HAP-1 (cell line): ENCODE measurements around the gene PKP3.
"Not testable (repeated sequence)": the region's sequence is repeated elsewhere in the genome, so short reads cannot be mapped to it uniquely, and the experiment has no call there.

Source experiments
- DNase-seq, 2 experiments: peaks; one replicate each; pipeline ENCODE4 v3.0.0-alpha.2; 2016 to 2020; ENCODE audit warnings: low spot score in 2 of 2
- H3K27me3 ChIP-seq: fragments of 250-450 bp; sonication (Bioruptor Pico); 2 replicates; pipeline ENCODE4 v1.5.1; 2020; ENCODE audit warnings: low read depth, mild to moderate bottlenecking, moderate library complexity
- H3K36me3 ChIP-seq: fragments of 250-450 bp; sonication (Bioruptor Pico); replicated peaks from 2 replicates; pipeline ENCODE4 v1.5.1; 2020; ENCODE audit warnings: mild to moderate bottlenecking
- H3K4me1 ChIP-seq: fragments of 250-450 bp; sonication (Bioruptor Pico); 2 replicates; pipeline ENCODE4 v1.5.1; 2020; ENCODE audit warnings: mild to moderate bottlenecking
- H3K4me3 ChIP-seq: fragments of 250-450 bp; sonication (Bioruptor Pico); 2 replicates; pipeline ENCODE4 v1.5.1; 2020; ENCODE audit warnings: mild to moderate bottlenecking, moderate library complexity
- H3K9me3 ChIP-seq: fragments of 250-450 bp; sonication (Bioruptor Pico); 2 replicates; pipeline ENCODE4 v1.5.1; 2020; ENCODE audit warnings: mild to moderate bottlenecking, moderate library complexity
- in situ Hi-C: fragments of 300-500 bp; cut with MboI; formaldehyde crosslinking; loops from 3 replicates; pipeline ENCODE4 v1.14.3; 2020; ENCODE audit warnings: low sequenced_read_pairs, inconsistent platforms, mixed read lengths

PKP3 gene

GRCh38 chr11:420054-420910 is 26.3 kb downstream of the PKP3 start:
- Histone ChIP-seq H3K9me3 (no peaks in the 10 kb centered on the region; the same call in 1 of the 2 replicates), H3K36me3 (no peaks in the 10 kb centered on the region), H3K4me1 (no peaks in the 10 kb centered on the region), H3K27me3 (peaks cover 27% of the 10 kb centered on the region), H3K4me3 (no peak overlapping the region)
- in situ Hi-C loops, result no loop called here
- DNase-seq, result no peak

GRCh38 chr11:420911-421321 is 26.9 kb downstream of the PKP3 start:
- in situ Hi-C loops, result no loop called here
- Histone ChIP-seq H3K4me3 (no peak overlapping the region), H3K9me3 (no peaks in the 10 kb centered on the region; the same call in 1 of the 2 replicates), H3K27me3 (peaks cover 20% of the 10 kb centered on the region), H3K36me3 (no peaks in the 10 kb centered on the region), H3K4me1 (no peaks in the 10 kb centered on the region)
- DNase-seq, result no peak

- Histone ChIP-seq H3K4me1 (no peaks in the 10 kb centered on the region), H3K4me3 (no peak overlapping the region), H3K9me3 (no peaks in the 10 kb centered on the region; the same call in 1 of the 2 replicates), H3K36me3 (no peaks in the 10 kb centered on the region), H3K27me3 (peaks cover 8% of the 10 kb centered on the region)
- DNase-seq, result no peak
- in situ Hi-C loops, result no loop called here
Observed at GRCh38 chr11:422249-422656, 28.2 kb downstream of the PKP3 start.

- no peak for DNase-seq
- Histone ChIP-seq H3K27me3 (no peaks in the 10 kb centered on the region), H3K4me1 (no peaks in the 10 kb centered on the region), H3K9me3 (no peaks in the 10 kb centered on the region; the same call in 1 of the 2 replicates), H3K36me3 (no peaks in the 10 kb centered on the region), H3K4me3 (no peak overlapping the region)
- in situ Hi-C loops, result no loop called here
Observed at GRCh38 chr11:424232-424631, 30.2 kb downstream of the PKP3 start.

- H3K9me3 ChIP-seq, in situ Hi-C loops, H3K4me1 ChIP-seq, DNase-seq, H3K36me3 ChIP-seq, H3K27me3 ChIP-seq, H3K4me3 ChIP-seq: not testable (repeated sequence)
Observed at GRCh38 chr11:424766-425165, 30.8 kb downstream of the PKP3 start.

- Histone ChIP-seq H3K4me3 (no peak overlapping the region), H3K36me3 (no peaks in the 10 kb centered on the region)
- in situ Hi-C loops, result no loop called here
Observed at GRCh38 chr11:425301-425700, 31.3 kb downstream of the PKP3 start.

GRCh38 chr11:426851-427250 is 32.8 kb downstream of the PKP3 start:
- H3K9me3 ChIP-seq, result no peaks in the 10 kb centered on the region; the same call in 1 of the 2 replicates
- no peaks in the 10 kb centered on the region for H3K4me1 ChIP-seq
- DNase-seq, result no peak
- no peaks in the 10 kb centered on the region for H3K36me3 ChIP-seq
- no peaks in the 10 kb centered on the region for H3K27me3 ChIP-seq
- H3K4me3 ChIP-seq, result no peak overlapping the region
- in situ Hi-C loops, result no loop called here

More at GRCh38 chr11:425301-425700, 31.3 kb downstream of the PKP3 start:
- no peaks in the 10 kb centered on the region for H3K4me1 ChIP-seq
- DNase-seq, result no peak
- H3K9me3 ChIP-seq, result no peaks in the 10 kb centered on the region; the same call in 1 of the 2 replicates
- H3K27me3 ChIP-seq, result no peaks in the 10 kb centered on the region

GRCh38 chr11:428295-428694 is 34.3 kb downstream of the PKP3 start:
- Histone ChIP-seq H3K4me1 (no peaks in the 10 kb centered on the region), H3K36me3 (no peaks in the 10 kb centered on the region), H3K4me3 (no peak overlapping the region), H3K9me3 (no peaks in the 10 kb centered on the region; the same call in 1 of the 2 replicates), H3K27me3 (no peaks in the 10 kb centered on the region)
- in situ Hi-C loops, result no loop called here
- DNase-seq, result no peak

GRCh38 chr11:429391-429790 is 35.4 kb downstream of the PKP3 start:
- no peak for DNase-seq
- no peaks in the 10 kb centered on the region for H3K4me1 ChIP-seq
- H3K9me3 ChIP-seq, result no peaks in the 10 kb centered on the region; the same call in 1 of the 2 replicates
- H3K36me3 ChIP-seq, result no peaks in the 10 kb centered on the region
- no peaks in the 10 kb centered on the region for H3K27me3 ChIP-seq
- in situ Hi-C loops, result no loop called here
- H3K4me3 ChIP-seq, result no peak overlapping the region

- in situ Hi-C loops, result no loop called here
- Histone ChIP-seq H3K9me3 (no peaks in the 10 kb centered on the region), H3K36me3 (no peaks in the 10 kb centered on the region), H3K4me3 (no peak overlapping the region), H3K4me1 (no peaks in the 10 kb centered on the region), H3K27me3 (no peaks in the 10 kb centered on the region)
- DNase-seq, result no peak
Observed at GRCh38 chr11:429931-430456, 36.0 kb downstream of the PKP3 start.

- DNase-seq, result no peak
- in situ Hi-C loops, result no loop called here
Observed at GRCh38 chr11:431921-432320, 37.9 kb downstream of the PKP3 start.

GRCh38 chr11:432501-433100 is 38.6 kb downstream of the PKP3 start:
- Histone ChIP-seq H3K9me3 (0 out of 2 replicates have a peak, but pooled peaks cover 5% of the 10 kb centered on the region), H3K4me3 (no peak overlapping the region), H3K36me3 (no peaks in the 10 kb centered on the region), H3K4me1 (no peaks in the 10 kb centered on the region), H3K27me3 (no peaks in the 10 kb centered on the region)
- in situ Hi-C loops, result no loop called here
- no peak for DNase-seq

More at GRCh38 chr11:431921-432320, 37.9 kb downstream of the PKP3 start:
- Histone ChIP-seq H3K9me3 (no peaks in the 10 kb centered on the region), H3K36me3 (no peaks in the 10 kb centered on the region), H3K4me3 (no peak overlapping the region), H3K4me1 (no peaks in the 10 kb centered on the region), H3K27me3 (no peaks in the 10 kb centered on the region)

- H3K4me3 ChIP-seq, result no peak overlapping the region
- 0 out of 2 replicates have a peak, but pooled peaks cover 5% of the 10 kb centered on the region for H3K9me3 ChIP-seq
- in situ Hi-C loops, result no loop called here
- H3K36me3 ChIP-seq, result no peaks in the 10 kb centered on the region
- H3K4me1 ChIP-seq, result no peaks in the 10 kb centered on the region
- no peaks in the 10 kb centered on the region for H3K27me3 ChIP-seq
- no peak for DNase-seq
Observed at GRCh38 chr11:433111-433510, 39.1 kb downstream of the PKP3 start.

GRCh38 chr11:433641-434040 is 39.6 kb downstream of the PKP3 start:
- no peaks in the 10 kb centered on the region for H3K4me1 ChIP-seq
- in situ Hi-C loops, result no loop called here
- no peaks in the 10 kb centered on the region for H3K27me3 ChIP-seq
- H3K9me3 ChIP-seq, result 0 out of 2 replicates have a peak, but pooled peaks cover 5% of the 10 kb centered on the region
- H3K4me3 ChIP-seq, result no peak overlapping the region
- H3K36me3 ChIP-seq, result no peaks in the 10 kb centered on the region
- DNase-seq, result no peak
